ENCODE results near the gene TACR1.
"Not testable (repeated sequence)": the region's sequence is repeated elsewhere in the genome, so short reads cannot be mapped to it uniquely, and the experiment has no call there.

TACR1 gene

DNA sequence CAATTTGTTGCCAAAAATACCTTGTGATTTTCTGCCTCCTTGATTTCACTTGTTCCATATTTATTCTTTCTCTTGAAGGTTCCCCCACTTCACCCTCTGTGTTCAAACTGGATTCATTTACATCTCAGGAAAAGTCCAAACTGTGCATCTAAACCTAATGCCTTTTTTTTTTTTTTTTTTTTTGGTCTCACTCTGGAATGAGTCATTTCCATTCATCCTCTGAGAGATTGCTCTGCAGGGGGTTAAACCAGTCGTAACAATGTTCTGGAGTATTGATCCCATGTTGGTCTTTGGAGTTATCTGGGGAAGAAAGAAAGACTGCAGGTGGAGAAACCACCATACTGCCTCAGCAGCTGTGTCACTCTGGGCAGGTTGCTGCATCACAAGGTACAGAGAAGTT, 119.7 kb downstream of the TACR1 start:
- peak; percentile 31 for DNase-seq

DNA sequence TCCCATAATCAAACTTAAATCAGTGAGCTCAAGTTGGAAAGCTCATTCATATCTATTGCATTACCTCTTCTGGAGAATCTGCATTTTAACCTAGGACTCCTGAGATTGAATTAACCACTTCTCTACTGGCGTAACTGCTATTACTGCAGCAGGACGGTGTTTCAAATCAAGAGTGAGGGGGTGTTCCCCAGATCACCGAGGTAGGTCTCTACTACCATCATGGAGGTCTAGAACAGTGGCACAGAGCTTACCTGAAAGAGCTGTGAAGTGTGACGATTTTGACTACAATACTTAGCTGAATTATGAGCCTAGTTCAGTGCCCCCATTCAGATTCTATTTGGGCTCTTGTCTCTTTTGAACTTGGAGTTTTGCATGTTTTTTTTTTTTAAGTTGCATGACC, 121.4 kb downstream of the TACR1 start:
- no peak for DNase-seq

DNA sequence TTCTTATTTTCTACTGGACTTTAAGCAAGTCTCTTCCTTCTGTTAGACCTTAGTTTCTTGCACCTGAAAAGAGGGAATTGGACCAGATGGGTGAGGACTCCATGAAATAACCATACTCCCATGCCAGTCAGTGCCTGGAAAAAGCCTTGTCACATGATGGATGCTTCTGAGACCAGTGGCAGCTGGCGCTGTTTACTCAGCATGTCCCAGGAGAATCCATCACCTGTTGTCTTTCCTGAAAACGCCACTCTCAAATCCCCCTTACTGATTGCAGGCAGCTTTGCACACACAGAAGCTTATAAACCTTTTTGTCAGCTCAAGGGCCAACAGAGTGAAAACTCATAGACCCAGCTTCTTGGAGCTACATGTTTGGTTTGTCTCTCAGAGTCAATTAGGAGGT, 123.2 kb downstream of the TACR1 start:
- DNase-seq = no peak

DNA sequence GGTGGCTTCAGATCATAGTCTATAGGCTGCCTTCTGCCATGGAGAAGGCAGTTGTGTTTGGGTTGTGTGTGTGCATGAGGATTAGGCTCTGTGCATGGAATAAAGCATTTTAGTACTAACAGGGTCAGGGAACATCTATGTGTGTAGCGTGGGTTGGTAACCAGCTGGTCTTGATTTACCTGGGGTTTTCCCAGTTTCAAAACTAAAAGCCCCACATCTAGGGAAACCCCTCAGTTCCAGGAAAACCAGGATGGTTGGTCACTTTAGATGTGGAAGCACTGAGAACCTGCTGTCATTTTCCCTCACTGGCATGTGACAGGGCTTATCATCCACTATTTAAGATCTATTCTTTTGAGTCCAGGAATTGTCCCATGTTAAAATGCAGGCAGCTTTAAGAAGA, 124.6 kb downstream of the TACR1 start:
- no peak for DNase-seq

DNA sequence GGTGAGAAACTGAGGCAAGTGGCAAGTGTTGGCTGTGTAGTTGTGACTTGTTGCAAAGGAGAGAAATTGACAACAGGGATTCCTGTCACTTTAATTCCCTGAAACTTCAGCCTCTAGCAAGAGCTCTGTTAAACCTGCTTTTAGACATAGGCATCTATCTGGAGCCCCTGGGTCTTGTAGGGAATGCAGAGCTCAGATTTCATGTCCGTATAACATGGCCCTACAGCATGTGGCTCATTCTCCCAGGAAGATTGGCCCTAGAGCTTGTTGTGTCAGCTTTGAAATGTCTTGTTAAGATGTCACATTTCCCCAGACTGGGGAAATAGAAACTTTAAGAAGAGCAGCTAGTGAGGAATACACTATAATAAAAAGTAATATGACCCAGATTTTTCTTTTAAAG, 125.1 kb downstream of the TACR1 start:
- no peak for DNase-seq

DNA sequence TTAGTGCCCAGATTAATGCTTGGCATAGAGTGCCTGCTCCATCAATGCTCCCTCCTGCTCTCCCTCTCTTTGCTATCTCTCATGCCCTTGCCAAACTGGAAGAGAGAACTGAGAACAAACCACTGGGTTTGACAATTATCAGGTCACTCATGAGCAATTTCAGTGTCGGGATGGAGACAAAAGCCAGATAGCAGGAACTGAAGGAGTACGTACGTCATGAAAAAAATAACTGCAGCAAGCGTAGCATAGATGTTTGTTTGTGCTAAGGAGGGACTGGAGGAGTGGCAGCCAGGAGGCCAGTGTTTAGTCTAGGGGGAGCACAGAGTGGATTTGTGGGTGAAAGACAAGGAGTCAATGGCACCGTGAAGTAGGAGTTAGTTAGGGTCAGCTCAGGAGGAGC, 127.6 kb downstream of the TACR1 start:
- DNase-seq = no peak

DNA sequence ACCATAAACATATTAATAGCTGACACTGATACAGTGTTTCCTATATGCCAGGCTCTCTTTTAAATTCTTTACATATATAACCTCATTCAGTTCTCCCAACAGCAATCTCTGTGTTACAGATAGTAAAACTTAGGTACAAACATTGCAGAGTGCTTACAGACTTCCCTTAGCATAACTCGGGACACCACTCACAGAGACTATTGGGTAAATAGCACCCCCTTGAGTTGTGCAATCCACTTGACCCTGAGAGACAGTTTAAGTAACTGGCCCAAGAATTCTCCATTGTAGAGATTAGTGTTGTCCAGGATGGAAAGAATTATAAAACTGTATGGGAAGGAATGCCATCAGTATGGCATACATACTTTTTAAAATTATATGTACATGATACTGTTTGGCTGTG, 130.8 kb downstream of the TACR1 start:
- DNase-seq = no peak

DNA sequence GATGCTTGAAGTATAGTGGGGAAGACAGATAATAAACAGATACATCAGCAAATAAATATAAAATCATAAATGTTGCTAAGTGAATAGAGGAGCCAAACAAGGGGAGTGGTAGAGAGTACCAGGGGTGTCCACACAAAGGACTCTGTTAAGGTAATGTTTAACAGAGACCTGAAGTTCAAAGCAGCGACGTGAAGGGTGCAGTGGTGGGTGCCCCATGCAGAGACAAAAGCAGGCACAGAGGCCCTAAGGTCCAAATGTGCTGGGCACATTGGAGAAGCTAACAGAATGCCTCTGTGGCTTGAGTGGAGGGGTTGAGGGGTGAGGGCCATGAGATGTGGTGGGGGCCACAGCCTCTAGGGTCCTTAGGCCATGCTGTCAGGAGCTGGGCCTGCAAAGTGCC, 131.8 kb downstream of the TACR1 start:
- no peak for DNase-seq

DNA sequence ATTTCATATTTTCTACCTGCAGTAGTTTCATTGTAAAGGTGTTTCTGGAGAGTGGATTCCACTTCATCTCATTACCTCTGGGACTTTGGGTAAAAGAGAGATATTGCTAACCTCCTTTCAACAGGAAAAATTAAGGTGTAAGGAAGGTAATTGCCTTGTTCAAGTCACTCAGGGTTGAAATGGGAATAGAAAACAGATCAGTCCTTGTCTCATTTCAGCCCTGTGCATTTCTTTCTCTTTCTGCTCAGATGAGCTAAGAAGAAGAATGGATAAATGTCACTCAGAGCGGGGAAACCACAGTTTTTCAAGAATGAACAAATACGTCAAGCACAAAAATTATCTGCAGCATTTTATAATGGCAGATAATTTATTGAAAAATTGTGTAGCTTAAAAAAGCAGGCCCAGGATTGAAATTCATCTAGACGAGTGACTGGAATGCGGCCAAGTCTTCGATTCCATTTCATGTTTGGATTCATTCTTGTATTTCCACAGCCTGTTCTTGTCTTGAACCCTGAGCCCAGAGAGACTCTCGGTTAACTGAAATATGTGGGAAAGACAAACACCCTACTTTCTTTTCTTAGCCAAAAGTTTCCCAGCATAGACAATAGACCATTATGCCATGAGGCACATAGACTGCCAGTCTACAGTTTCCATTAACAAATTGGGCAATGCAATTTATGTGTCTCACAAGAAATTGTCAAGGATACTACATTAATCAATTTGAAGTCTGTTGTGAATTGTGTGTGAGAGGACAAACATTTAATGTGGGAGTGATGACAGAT, 133.0 kb downstream of the TACR1 start:
- no peak for DNase-seq

DNA sequence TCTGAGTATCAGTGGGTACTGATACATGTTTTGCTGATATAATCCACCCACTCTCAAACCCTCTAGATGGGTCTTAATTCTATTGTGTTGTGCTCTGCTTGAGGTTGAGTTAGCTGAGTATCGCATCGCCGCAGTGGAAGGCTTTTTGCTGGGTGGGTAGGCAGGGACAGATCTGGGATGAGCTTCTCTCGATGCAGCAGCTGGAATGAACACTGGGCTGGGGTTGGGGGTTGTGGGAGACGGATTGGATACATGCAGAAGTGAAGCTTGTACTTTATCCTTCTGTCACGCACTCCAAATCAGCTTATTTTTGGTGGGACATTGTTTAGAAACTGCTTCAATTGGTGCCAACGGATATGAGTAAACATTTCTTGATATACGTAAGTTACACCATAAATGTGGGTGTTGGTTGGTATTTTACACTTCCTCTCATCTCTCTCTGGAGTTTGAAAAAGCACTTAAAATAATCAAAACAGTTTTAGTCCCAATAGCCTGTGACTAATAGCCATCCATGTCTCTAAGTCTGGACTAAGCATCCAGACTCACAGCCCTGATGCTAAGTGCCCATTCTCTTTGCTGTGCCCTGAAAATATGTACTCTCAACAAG, 133.8 kb downstream of the TACR1 start:
- DNase-seq = no peak

DNA sequence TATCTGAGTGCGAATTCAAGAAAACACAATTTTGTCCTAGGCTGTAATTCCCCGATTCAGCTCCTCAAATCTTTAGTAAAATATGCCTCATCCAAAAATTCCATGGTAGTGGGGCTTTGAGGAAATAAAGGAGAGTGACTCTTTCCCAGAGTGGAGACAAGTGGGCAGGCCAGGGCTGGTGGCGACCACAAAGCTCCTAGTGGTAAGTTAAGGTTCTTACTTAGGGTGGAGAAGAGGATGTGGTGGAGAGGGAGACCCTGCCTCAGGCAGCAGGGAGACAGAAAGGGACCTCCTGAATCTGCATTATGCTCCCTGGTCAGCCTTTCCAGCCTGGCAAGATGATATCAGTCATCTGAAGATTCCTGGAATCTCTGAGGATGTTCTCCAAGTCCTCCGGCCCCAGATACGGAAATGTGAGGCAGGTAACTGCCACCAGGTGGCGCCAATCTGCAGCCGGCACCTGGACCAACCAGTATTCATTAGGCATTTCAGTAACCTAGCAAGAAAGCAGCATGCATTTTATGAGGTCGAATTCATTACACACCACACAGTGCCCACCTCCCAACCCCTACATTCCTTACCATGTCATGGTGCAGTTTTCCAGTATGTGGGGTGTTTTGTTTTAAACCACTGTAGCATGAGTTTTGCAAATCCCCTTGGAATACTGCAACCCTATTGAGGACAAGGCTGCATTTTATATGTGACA, 134.5 kb downstream of the TACR1 start:
- DNase-seq = peak; percentile 38

DNA sequence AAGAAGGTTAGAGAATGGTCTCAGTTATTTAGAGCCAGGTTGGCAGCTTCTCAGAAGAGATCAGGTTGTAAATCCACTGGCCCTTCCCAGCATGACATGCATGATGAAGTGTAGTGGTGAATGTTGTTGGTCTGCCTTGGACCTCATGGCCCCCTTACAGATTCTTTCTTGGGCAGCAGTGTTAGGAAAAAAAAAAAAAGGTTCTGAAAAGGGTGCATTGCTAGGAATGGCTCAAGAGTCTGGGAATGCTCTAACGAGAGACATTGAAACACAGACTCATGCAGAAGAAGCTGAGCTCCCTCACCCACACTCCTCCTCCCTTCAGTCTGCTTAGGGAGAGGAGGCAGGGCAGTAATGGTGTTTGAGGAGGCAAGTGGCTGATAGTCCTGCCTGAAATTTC, 135.4 kb downstream of the TACR1 start:
- DNase-seq = no peak

DNA sequence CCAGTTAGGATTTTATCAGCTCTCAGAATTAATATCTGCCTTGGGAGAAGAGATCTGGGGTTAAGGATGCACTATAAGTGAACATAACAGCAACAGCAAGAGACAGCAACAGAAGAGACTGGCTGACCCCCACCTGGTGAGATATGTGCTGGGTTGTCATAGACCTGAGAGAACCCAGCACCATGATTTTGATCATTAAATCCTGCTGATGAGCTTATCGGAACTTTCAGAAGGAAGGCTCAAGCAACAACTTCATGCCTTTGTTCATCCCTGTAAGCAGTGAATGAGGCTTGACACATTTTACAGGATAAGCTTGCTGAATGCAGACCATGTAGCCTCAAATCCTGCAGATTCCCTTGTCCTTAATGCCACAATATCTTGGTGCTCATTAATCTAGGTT, 140.9 kb downstream of the TACR1 start:
- DNase-seq = no peak

DNA sequence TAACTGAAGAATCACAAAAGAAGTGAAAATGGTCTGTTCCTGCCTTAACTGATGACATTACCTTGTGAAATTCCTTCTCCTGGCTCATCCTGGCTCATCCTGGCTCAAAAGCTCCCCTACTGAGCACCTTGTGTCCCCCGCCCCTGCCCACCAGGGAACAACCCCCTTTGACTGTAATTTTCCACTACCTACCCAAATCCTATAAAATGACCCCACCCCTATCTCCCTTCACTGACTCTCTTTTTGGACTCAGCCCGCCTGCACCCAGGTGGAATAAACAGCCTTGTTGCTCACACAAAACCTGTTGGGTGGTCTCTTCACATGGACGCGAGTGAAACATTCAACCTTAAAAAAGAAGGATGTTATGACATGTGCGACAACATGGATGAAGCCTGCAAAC, 142.2 kb downstream of the TACR1 start:
- DNase-seq = not testable (repeated sequence)

DNA sequence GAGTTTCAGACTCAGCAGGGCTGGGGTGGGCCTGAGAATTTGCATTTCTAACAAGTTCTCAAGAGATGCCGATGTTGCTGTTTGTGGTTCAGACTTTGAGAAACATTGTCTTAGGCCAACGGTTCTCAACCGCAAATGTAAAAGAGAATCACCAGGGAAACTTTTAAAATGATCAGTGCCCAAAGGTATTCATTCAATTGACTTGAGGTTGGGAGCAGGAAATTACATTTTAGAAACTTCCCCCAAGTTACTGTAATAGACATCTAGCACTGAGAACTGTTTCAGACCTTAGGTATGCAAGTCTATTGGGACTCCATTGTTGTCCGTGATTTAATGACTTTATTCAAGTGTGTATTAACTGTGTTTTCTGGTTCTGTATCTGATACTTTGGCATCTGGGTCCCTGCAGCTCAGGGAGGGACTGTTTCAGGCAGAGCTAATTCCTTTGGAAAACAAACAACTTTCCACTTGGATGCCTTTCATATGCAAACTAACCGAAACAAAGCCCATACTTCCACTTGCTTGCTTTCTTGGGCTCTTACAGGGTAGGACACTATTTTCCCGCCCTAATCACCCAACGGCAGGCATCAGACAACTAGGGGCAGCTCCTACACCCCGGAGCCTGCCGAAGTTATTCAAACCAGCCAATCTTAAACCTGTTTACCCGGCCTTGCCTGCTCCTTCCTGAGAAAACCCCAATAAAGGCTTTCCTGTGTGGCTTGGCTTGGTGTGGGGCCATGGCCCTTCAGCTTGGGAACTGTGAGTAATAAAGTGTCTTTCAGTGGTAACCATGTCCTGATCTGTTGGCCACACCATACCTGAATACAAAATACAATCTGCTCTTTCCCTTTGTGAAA, 143.3 kb downstream of the TACR1 start:
- DNase-seq = peak; percentile 81

DNA sequence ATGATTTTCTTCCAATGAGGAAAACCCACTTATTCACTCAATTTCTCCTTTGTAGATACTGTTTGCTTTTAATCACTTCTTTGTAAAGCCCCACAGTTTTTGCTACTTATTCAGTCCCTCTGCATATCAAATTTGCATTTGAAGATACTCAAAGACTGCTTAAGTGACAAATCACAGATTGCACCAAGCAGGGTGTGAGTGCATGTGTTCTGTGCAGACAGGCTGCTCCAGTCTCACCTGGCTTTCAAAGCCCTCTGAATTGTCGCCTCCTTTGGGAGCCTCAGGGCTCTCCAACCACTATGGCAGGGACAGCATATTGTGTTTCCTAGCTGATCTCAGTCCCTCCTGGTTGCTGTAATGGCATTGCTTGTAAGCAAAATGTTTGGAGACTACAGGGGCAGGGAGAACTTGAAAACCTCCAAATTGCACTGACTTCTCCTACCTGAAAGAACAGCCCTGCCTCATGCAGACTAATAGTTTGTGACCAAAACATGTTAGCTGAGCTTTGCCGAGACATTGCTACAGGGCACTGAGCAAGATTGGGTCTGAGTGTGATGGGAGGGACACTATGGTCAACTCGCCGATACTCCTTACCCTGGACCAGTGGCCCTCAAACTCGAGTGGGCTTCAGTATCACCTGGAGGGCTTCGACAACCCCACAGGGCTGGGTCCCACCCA, 144.0 kb downstream of the TACR1 start:
- DNase-seq = no peak

DNA sequence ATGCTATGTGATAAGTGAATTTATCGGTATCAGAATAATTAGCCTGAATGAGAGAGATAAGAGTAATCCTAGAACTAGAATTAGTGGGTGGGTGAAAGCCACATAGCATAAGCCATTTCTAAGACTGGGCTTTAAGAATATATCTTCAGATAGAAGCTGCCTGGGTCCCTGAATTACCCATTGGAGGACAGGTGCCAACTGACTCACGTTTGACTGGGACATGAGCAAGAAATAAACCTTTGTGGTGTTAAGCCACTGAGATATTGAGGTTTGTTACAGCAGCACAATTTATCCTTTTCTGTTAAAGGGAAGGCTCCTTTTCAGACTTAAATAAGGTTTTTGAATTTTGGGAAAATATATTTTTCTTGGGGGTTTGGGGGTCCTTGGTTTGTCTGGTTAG, 145.0 kb downstream of the TACR1 start:
- no peak for DNase-seq

DNA sequence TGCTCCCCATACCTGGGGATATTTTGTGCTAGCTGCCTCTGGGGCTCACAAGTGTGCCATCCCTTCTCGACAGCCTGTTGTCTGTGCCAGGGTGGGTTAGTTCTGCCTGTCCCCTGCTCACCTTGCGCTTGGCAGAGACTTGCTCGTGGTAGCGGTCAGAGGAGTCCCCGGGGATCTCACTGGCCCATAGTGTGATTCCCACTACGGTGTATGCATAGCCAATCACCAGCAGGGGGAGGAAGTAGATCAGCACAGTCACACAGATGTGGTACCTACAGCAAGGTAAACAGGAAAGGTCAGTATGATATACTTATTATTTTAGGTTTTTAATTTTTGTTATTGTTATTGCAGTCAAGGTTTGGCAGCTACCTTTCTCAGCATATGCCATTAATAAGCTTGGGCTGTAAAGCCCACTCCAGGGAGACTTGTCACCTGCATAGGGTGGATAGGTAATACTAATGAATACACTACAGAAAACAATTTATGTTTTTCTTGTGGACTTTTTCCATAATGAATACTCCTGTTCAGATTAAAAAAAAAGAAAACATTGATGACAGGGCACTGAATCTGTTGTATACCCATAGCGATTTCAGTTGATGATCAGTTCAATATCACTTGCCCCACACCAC, 145.7 kb downstream of the TACR1 start:
- no peak for DNase-seq

DNA sequence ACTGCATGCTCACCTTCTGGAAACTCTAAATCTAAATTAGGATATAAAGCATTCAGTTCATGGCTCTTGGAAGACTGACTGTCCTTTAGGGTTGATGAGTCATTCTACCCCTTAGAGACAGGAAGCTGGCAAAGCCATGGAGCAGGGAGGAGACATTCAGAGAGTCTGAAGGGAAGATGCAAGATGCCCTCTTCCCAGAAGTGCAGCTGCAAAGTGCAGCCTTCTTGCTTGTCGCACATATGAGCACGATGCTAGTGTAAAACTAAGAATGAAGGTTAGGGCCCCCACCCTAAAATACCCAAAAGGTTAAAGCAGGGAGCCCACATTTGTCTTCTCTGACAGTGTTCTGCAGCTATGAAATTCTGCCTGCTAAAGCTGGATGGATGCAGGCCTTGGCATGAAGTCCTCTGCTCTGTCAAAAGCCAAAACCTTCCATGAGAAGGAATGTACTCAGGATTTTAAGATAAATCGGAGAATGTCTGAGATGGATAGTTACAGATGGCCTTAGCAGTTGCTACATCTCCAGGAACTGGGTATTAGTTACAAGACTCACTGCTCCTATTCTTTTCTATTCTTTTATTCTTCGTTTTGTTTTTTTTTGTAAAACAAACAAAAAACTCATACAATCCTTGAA, 151.2 kb downstream of the TACR1 start:
- DNase-seq = peak; percentile 75

DNA sequence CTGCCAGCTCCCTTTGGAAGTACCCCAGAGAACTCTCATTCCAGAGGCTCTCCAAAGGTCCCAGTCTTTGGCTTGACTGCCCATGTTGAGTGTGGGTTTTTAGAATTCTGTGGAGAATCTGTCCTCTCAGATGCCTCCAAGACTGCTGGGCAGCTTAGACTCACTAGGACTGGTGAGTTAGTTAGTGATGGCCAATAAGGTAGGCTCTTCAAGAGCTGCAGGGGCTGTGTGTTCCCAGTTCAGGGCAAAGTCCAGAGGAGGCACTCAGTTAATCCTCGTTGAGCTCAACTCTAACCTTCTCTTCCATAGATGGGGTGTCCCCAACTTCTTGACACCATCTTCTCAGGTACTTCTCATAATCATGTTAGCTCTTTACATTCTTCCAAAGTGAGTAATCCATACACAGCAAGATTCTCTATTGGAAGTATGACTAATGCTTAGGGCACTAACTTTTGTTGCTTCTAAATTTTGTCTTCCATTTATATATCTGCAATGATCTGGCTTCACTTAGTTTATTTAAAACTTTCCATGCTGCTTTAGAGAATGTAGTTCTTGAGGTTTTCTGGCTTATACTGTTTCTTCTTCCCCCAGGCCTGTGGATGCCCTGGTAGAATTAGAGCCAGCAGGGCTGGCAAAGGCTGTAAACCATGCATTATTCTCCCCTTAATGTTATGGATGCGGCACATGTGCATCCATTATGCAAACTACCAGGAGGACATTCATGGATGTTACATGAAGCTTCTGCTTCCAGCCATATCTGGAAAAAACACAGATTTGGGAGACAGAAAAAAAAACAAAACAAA, 151.9 kb downstream of the TACR1 start:
- DNase-seq = peak; percentile 73

Measured in fibroblast of skin of abdomen (primary cell).